PFSK-1 (cell line): ENCODE data around the gene BPI.

Source experiments
- POLR2AphosphoS5 ChIP-seq: IDR thresholded peaks from 2 replicates; pipeline ENCODE4 v1.6.1; 2012; ENCODE audit warnings: low read depth, mild to moderate bottlenecking, control low read depth, low read length, moderate library complexity
- SIN3A ChIP-seq: IDR thresholded peaks from 2 replicates; pipeline ENCODE4 v1.6.1; 2012; ENCODE audit warnings: mild to moderate bottlenecking, low read length, moderate library complexity, borderline replicate concordance; ENCODE audit not compliant: insufficient read depth
- TAF1 ChIP-seq: IDR thresholded peaks from 2 replicates; pipeline ENCODE4 v1.6.1; 2012; ENCODE audit warnings: low read length, control low read depth, borderline replicate concordance; ENCODE audit not compliant: insufficient read depth

DNA sequence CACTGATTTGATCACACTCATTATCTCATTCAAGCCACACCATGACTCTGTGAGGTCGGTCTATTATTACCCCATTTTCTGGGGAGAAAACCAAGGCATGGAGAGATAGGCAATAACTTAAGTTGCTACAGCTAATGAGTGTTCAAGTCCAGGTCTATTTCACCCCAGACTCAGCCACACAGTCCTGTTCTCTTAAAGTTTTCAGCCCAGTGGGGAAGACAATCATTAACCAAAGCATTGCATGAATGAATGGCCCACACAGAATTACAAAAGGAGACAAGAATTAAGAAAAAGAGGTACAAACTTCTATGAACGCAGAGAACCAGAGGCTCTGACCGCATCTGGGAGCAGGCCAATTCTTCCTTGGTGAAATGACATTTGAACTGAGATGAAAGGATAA lies 7.1 kb downstream of the BPI start:
- no peak for TF ChIP-seq SIN3A
- no peak for TF ChIP-seq POLR2AphosphoS5
- TF ChIP-seq TAF1: no peak
